ENCODE data around the gene OIT3. TPM values are rescaled to one million over a fixed set of nuclear protein-coding genes. Genes with fewer than 3 reads are reported as not detected.

OIT3 gene
- polyA plus RNA-seq, result under 1 TPM in 1 of 2 donors, not detected in 1; 0.04 TPM

GRCh38 chr10:72893136-72893798 lies at the start of gene OIT3:
OIT3 (plus strand) TSS chr10:72893739; CDS start chr10:72893799, 60 bp downstream.
- no peak within 1 kb of the TSS for H3K27ac ChIP-seq (ENCODE audit: low read depth in 2 of 2, low read length in 1 of 2)
- H3K27me3 ChIP-seq (ENCODE audit: control insufficient read depth in 1 of 2, insufficient read depth in 2 of 2, low read length in 2 of 2), result no peaks in the 10 kb centered on the region
- H3K4me3 ChIP-seq (ENCODE audit: low read depth in 1 of 2, low read length in 2 of 2), result no peak within 1 kb of the TSS
- 68 to 72% methylated on average over 4 of the region's 4 CpGs for WGBS, 2 donors
- H3K36me3 ChIP-seq (ENCODE audit: control insufficient read depth in 2 of 2, insufficient read depth in 2 of 2, low read length in 1 of 2), result no peaks in the 10 kb centered on the region
- no peaks in the 10 kb centered on the region for H3K4me1 ChIP-seq (ENCODE audit: control insufficient read depth in 2 of 2, insufficient read depth in 2 of 2, low read length in 1 of 2)
- H3K9me3 ChIP-seq (ENCODE audit: control insufficient read depth in 2 of 2, insufficient read depth in 1 of 2, low read depth in 1 of 2, low read length in 1 of 2), result no peaks in the 10 kb centered on the region

DNA sequence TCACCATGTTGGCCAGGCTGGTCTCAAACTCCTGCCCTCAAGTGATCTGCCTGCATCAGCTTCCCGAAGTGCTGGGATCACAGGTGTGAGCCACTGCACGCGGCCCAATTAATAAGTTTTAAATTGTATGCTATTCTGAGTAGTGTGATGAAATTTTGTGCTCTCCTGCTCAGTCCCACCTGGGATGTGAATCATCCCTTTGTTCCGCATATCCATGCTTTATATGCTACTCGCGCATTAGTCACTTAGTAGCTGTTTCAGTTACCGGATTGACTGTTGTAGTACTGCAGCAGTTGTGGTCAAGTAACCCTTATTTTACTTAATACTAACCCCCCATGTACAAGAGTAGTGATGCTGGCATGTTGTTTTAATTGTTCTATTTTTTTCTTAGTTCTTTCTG lies 47.3 kb upstream of the OIT3 start:
- H3K27ac ChIP-seq (ENCODE audit: low read depth in 2 of 2, low read length in 1 of 2), result peak overlapping the region in 1 of 2 donors; percentile 20
- H3K27me3 ChIP-seq (ENCODE audit: control insufficient read depth in 1 of 2, insufficient read depth in 2 of 2, low read length in 2 of 2), result no peaks in the 10 kb centered on the region
- H3K36me3 ChIP-seq (ENCODE audit: control insufficient read depth in 2 of 2, insufficient read depth in 2 of 2, low read length in 1 of 2), result no peaks in the 10 kb centered on the region
- no peaks in the 10 kb centered on the region for H3K4me1 ChIP-seq (ENCODE audit: control insufficient read depth in 2 of 2, insufficient read depth in 2 of 2, low read length in 1 of 2)
- no peak overlapping the region for H3K4me3 ChIP-seq (ENCODE audit: low read depth in 1 of 2, low read length in 2 of 2)
- 51 to 74% methylated on average over 7 of the region's 7 CpGs for WGBS, 2 donors
- H3K9me3 ChIP-seq (ENCODE audit: control insufficient read depth in 2 of 2, insufficient read depth in 1 of 2, low read depth in 1 of 2, low read length in 1 of 2), result no peaks in the 10 kb centered on the region

GRCh38 chr10:72847681-72848080 lies 45.9 kb upstream of the OIT3 start:
- no peak overlapping the region for H3K4me3 ChIP-seq (ENCODE audit: low read depth in 1 of 2, low read length in 2 of 2)
- no peak overlapping the region for H3K27ac ChIP-seq (ENCODE audit: low read depth in 2 of 2, low read length in 1 of 2)
- H3K4me1 ChIP-seq (ENCODE audit: control insufficient read depth in 2 of 2, insufficient read depth in 2 of 2, low read length in 1 of 2), result no peaks in the 10 kb centered on the region
- no peaks in the 10 kb centered on the region for H3K36me3 ChIP-seq (ENCODE audit: control insufficient read depth in 2 of 2, insufficient read depth in 2 of 2, low read length in 1 of 2)
- WGBS, 2 donors, result 85 to 89% methylated on average over 2 of the region's 2 CpGs
- H3K9me3 ChIP-seq (ENCODE audit: control insufficient read depth in 2 of 2, insufficient read depth in 1 of 2, low read depth in 1 of 2, low read length in 1 of 2), result no peaks in the 10 kb centered on the region
- H3K27me3 ChIP-seq (ENCODE audit: control insufficient read depth in 1 of 2, insufficient read depth in 2 of 2, low read length in 2 of 2), result no peaks in the 10 kb centered on the region

GRCh38 chr10:72850861-72851260 lies 42.7 kb upstream of the OIT3 start:
- Histone ChIP-seq H3K27ac (ENCODE audit: low read depth in 2 of 2, low read length in 1 of 2) (no peak overlapping the region), H3K9me3 (ENCODE audit: control insufficient read depth in 2 of 2, insufficient read depth in 1 of 2, low read depth in 1 of 2, low read length in 1 of 2) (no peaks in the 10 kb centered on the region), H3K36me3 (ENCODE audit: control insufficient read depth in 2 of 2, insufficient read depth in 2 of 2, low read length in 1 of 2) (no peaks in the 10 kb centered on the region), H3K4me3 (ENCODE audit: low read depth in 1 of 2, low read length in 2 of 2) (no peak overlapping the region), H3K27me3 (ENCODE audit: control insufficient read depth in 1 of 2, insufficient read depth in 2 of 2, low read length in 2 of 2) (no peaks in the 10 kb centered on the region), H3K4me1 (ENCODE audit: control insufficient read depth in 2 of 2, insufficient read depth in 2 of 2, low read length in 1 of 2) (no peaks in the 10 kb centered on the region)
- 83 to 87% methylated on average over 2 of the region's 2 CpGs for WGBS, 2 donors

- Histone ChIP-seq H3K4me3 (ENCODE audit: low read depth in 1 of 2, low read length in 2 of 2) (no peak overlapping the region), H3K9me3 (ENCODE audit: control insufficient read depth in 2 of 2, insufficient read depth in 1 of 2, low read depth in 1 of 2, low read length in 1 of 2) (no peaks in the 10 kb centered on the region), H3K27ac (ENCODE audit: low read depth in 2 of 2, low read length in 1 of 2) (no peak overlapping the region), H3K4me1 (ENCODE audit: control insufficient read depth in 2 of 2, insufficient read depth in 2 of 2, low read length in 1 of 2) (no peaks in the 10 kb centered on the region), H3K36me3 (ENCODE audit: control insufficient read depth in 2 of 2, insufficient read depth in 2 of 2, low read length in 1 of 2) (no peaks in the 10 kb centered on the region), H3K27me3 (ENCODE audit: control insufficient read depth in 1 of 2, insufficient read depth in 2 of 2, low read length in 2 of 2) (no peaks in the 10 kb centered on the region)
- 91 to 98% methylated on average over 1 of the region's 1 CpG for WGBS, 2 donors
Observed at GRCh38 chr10:72851509-72851908, 42.0 kb upstream of the OIT3 start.

DNA sequence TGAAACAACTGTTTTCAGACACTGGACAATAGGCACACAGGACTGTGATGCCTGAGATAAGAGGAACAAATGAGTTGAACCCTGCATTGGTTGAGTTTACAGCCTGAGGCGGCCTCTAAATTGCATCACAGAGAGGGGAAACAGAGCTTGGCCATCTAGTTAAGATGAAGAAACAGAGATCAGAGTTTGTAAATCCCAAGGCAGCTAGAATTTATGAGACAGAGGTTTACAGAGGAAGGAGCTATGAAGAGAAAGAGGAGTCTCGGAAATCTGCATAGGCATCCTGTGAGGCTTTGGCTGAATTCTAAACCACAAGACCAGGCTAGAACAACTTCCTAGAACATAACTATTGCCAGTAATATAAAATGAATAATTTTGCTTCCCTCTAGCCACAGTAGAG lies 41.0 kb upstream of the OIT3 start:
- H3K4me3 ChIP-seq (ENCODE audit: low read depth in 1 of 2, low read length in 2 of 2), result no peak overlapping the region

GRCh38 chr10:72855129-72855528 lies 38.4 kb upstream of the OIT3 start:
- Histone ChIP-seq H3K36me3 (ENCODE audit: control insufficient read depth in 2 of 2, insufficient read depth in 2 of 2, low read length in 1 of 2) (no peaks in the 10 kb centered on the region), H3K27ac (ENCODE audit: low read depth in 2 of 2, low read length in 1 of 2) (no peak overlapping the region), H3K4me1 (ENCODE audit: control insufficient read depth in 2 of 2, insufficient read depth in 2 of 2, low read length in 1 of 2) (no peaks in the 10 kb centered on the region), H3K4me3 (ENCODE audit: low read depth in 1 of 2, low read length in 2 of 2) (no peak overlapping the region), H3K9me3 (ENCODE audit: control insufficient read depth in 2 of 2, insufficient read depth in 1 of 2, low read depth in 1 of 2, low read length in 1 of 2) (no peaks in the 10 kb centered on the region), H3K27me3 (ENCODE audit: control insufficient read depth in 1 of 2, insufficient read depth in 2 of 2, low read length in 2 of 2) (no peaks in the 10 kb centered on the region)

More for the DNA sequence above, 41.0 kb upstream of the OIT3 start:
- WGBS, 2 donors, result 94 to 95% methylated on average over 2 of the region's 2 CpGs
- H3K36me3 ChIP-seq (ENCODE audit: control insufficient read depth in 2 of 2, insufficient read depth in 2 of 2, low read length in 1 of 2), result no peaks in the 10 kb centered on the region
- no peaks in the 10 kb centered on the region for H3K4me1 ChIP-seq (ENCODE audit: control insufficient read depth in 2 of 2, insufficient read depth in 2 of 2, low read length in 1 of 2)
- no peaks in the 10 kb centered on the region for H3K9me3 ChIP-seq (ENCODE audit: control insufficient read depth in 2 of 2, insufficient read depth in 1 of 2, low read depth in 1 of 2, low read length in 1 of 2)
- no peak overlapping the region for H3K27ac ChIP-seq (ENCODE audit: low read depth in 2 of 2, low read length in 1 of 2)
- no peaks in the 10 kb centered on the region for H3K27me3 ChIP-seq (ENCODE audit: control insufficient read depth in 1 of 2, insufficient read depth in 2 of 2, low read length in 2 of 2)

DNA sequence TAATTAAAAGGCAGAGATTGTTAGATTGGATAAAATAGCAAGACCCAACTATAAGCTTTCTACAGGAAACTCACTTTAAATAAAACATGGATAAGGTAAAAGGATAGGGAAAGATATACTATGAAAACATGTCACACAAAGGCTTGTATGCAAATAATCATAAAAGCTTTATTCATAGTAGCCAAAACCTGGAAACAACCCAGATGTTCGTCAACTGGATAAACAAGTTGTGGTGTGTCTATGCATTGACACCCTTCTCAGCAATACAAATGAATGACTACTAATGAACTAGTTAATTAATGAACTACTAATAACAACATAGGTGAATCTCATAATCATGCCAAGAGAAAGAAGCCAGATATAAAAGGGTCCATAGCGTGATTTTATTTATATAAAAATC lies 37.7 kb upstream of the OIT3 start:
- Histone ChIP-seq H3K27ac (ENCODE audit: low read depth in 2 of 2, low read length in 1 of 2) (no peak overlapping the region), H3K9me3 (ENCODE audit: control insufficient read depth in 2 of 2, insufficient read depth in 1 of 2, low read depth in 1 of 2, low read length in 1 of 2) (no peaks in the 10 kb centered on the region), H3K27me3 (ENCODE audit: control insufficient read depth in 1 of 2, insufficient read depth in 2 of 2, low read length in 2 of 2) (no peaks in the 10 kb centered on the region), H3K4me1 (ENCODE audit: control insufficient read depth in 2 of 2, insufficient read depth in 2 of 2, low read length in 1 of 2) (no peaks in the 10 kb centered on the region), H3K36me3 (ENCODE audit: control insufficient read depth in 2 of 2, insufficient read depth in 2 of 2, low read length in 1 of 2) (no peaks in the 10 kb centered on the region), H3K4me3 (ENCODE audit: low read depth in 1 of 2, low read length in 2 of 2) (no peak overlapping the region)
- WGBS, 2 donors, result 68 to 73% methylated on average over 2 of the region's 2 CpGs

DNA sequence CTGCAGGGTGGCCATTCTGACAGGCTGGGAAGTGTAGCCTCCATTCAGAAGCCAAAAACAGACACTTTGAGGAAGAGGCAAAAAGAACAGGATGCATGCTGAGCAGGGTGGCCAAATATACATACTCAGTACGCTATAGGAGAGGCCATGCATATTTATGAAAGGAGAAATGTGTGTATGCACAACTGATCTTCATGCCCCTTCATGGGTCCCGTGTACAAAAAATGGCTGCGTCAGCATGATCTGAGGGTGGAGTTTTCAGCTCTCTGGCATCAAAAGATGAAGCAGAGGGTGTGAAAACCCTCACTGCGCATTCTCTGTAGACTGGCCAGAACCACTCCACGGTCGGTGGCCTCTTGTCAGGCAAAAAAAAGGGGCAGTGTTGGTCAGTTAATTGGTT lies 35.5 kb upstream of the OIT3 start:
- Histone ChIP-seq H3K36me3 (ENCODE audit: control insufficient read depth in 2 of 2, insufficient read depth in 2 of 2, low read length in 1 of 2) (peaks cover 0 to 4% of the 10 kb centered on the region in 2 donors), H3K27me3 (ENCODE audit: control insufficient read depth in 1 of 2, insufficient read depth in 2 of 2, low read length in 2 of 2) (no peaks in the 10 kb centered on the region), H3K9me3 (ENCODE audit: control insufficient read depth in 2 of 2, insufficient read depth in 1 of 2, low read depth in 1 of 2, low read length in 1 of 2) (no peaks in the 10 kb centered on the region), H3K4me3 (ENCODE audit: low read depth in 1 of 2, low read length in 2 of 2) (no peak overlapping the region), H3K27ac (ENCODE audit: low read depth in 2 of 2, low read length in 1 of 2) (no peak overlapping the region), H3K4me1 (ENCODE audit: control insufficient read depth in 2 of 2, insufficient read depth in 2 of 2, low read length in 1 of 2) (no peaks in the 10 kb centered on the region)
- 96 to 97% methylated on average over 6 of the region's 6 CpGs for WGBS, 2 donors

- H3K27ac ChIP-seq (ENCODE audit: low read depth in 2 of 2, low read length in 1 of 2), result no peak overlapping the region
- H3K36me3 ChIP-seq (ENCODE audit: control insufficient read depth in 2 of 2, insufficient read depth in 2 of 2, low read length in 1 of 2), result peaks cover 0 to 4% of the 10 kb centered on the region in 2 donors
- H3K4me1 ChIP-seq (ENCODE audit: control insufficient read depth in 2 of 2, insufficient read depth in 2 of 2, low read length in 1 of 2), result no peaks in the 10 kb centered on the region
- no peaks in the 10 kb centered on the region for H3K9me3 ChIP-seq (ENCODE audit: control insufficient read depth in 2 of 2, insufficient read depth in 1 of 2, low read depth in 1 of 2, low read length in 1 of 2)
- H3K27me3 ChIP-seq (ENCODE audit: control insufficient read depth in 1 of 2, insufficient read depth in 2 of 2, low read length in 2 of 2), result no peaks in the 10 kb centered on the region
- 80 to 88% methylated on average over 2 of the region's 2 CpGs for WGBS, 2 donors
- H3K4me3 ChIP-seq (ENCODE audit: low read depth in 1 of 2, low read length in 2 of 2), result no peak overlapping the region
Observed at GRCh38 chr10:72862957-72863356, 30.6 kb upstream of the OIT3 start.

Data from esophagus (tissue), 2 donors.